HEK293T (cell line): ENCODE results near the gene HIGD1B.

ENCODE experiments used
- BHLHE40 ChIP-seq: fragments of 450-650 bp; IDR thresholded peaks from 2 replicates; pipeline ENCODE4 v1.6.1; 2016; ENCODE audit warnings: mild to moderate bottlenecking, moderate library complexity, borderline replicate concordance
- FOXK2 ChIP-seq: fragments of 450-650 bp; IDR thresholded peaks from 2 replicates; pipeline ENCODE4 v1.6.1; 2016; ENCODE audit warnings: mild to moderate bottlenecking
- FOXM1 ChIP-seq: fragments of 450-650 bp; IDR thresholded peaks from 2 replicates; pipeline ENCODE4 v1.6.1; 2017; ENCODE audit warnings: mild to moderate bottlenecking, borderline replicate concordance
- L3MBTL2 ChIP-seq: fragments of 450-650 bp; conservative IDR thresholded peaks from 2 replicates; pipeline ENCODE4 v1.6.1; 2016; ENCODE audit warnings: mild to moderate bottlenecking
- SP1 ChIP-seq: fragments of 450-650 bp; IDR thresholded peaks from 2 replicates; pipeline ENCODE4 v1.6.1; 2017
- SUZ12 ChIP-seq: fragments of 450-650 bp; IDR thresholded peaks from 2 replicates; pipeline ENCODE4 v1.6.1; 2016; ENCODE audit warnings: mild to moderate bottlenecking

DNA sequence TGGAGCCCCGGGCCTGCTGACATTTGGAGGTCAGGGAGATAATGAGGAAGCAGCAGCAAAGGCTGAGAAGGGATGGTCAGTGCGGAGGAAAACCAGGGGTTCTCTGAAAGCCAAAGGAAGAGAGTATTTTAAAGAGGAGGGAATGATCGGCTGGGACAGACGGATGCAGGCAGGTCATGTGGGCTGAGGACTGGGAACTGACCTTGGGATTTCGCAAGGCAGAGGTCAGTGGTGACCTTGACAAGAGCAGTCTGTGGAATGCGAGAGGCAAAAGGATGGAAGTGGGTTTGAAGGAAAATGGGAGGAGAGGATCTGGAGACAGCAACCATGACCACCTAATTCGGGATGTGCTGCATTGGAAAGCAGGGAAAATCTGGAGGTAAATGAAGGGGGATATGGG lies 41.3 kb downstream of the HIGD1B start:
- no peak for TF ChIP-seq SP1
- TF ChIP-seq FOXM1: no peak
- TF ChIP-seq L3MBTL2: no peak
- TF ChIP-seq BHLHE40: no peak
- TF ChIP-seq FOXK2: no peak
- no peak for TF ChIP-seq SUZ12
